HG02623 (cell line): ENCODE results near the gene MALL.
"Not testable (repeated sequence)": the region's sequence is repeated elsewhere in the genome, so short reads cannot be mapped to it uniquely, and the experiment has no call there.

Source experiments
- ATAC-seq: cut with Tn5 transposase; IDR thresholded peaks from one replicate; pipeline ENCODE4 v1.9.1; 2021; ENCODE audit warnings: moderate library complexity; ENCODE audit not compliant: unreplicated experiment

MALL gene

DNA sequence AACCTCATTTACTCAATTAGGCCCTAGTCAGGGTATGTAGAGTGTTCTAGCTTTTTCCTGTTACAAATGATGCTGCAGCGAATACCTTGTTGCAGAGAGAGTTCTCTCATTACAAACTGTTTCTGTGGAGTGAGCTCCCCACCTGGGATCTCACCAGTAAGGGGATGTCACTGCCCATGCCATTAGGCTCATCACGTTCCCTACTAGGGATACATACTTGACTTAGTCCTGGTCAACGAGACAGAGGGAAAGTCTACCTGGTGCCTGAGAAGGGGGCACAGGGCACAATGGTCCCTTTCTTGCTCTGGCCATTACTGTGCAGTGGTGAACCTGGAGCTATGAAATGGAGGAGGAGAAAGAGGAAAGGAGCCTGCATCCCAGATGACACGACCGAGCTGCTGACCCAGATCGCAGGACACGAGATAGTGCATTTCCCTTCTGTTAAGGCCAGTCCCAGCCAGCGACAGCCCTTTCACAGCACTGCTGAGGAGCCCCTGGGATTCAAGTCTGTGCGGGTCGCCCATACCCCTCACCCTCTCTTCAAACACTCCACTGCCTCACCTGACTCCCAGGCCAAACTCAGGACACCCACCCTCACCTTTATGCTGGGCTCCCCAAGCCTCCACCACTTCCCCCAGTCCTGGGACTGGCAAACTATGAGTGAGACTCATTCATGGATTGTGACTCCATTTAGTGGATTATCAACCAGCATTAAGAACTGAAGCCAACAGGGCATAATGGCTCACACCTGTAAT, 16.0 kb downstream of the MALL start:
- no peak for ATAC-seq

DNA sequence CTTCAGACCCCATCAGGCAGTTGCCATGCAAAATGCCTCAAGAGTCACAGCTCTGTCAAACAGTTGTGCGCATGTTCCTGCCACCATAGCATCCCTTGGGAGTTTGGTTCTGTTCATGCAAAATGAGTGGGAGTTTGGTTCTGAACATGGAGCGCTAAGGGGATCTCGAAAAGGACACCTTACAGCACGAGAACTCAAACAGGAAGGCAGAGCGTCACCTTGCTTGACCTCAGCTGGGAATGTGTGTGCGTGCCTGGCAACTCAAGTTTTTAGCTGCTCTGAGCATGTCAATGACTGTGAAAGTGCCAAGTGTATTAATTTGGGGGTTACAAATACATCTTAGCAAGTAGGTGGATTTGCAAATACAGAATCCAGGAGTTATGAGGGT, 16.6 kb downstream of the MALL start:
- no peak for ATAC-seq

DNA sequence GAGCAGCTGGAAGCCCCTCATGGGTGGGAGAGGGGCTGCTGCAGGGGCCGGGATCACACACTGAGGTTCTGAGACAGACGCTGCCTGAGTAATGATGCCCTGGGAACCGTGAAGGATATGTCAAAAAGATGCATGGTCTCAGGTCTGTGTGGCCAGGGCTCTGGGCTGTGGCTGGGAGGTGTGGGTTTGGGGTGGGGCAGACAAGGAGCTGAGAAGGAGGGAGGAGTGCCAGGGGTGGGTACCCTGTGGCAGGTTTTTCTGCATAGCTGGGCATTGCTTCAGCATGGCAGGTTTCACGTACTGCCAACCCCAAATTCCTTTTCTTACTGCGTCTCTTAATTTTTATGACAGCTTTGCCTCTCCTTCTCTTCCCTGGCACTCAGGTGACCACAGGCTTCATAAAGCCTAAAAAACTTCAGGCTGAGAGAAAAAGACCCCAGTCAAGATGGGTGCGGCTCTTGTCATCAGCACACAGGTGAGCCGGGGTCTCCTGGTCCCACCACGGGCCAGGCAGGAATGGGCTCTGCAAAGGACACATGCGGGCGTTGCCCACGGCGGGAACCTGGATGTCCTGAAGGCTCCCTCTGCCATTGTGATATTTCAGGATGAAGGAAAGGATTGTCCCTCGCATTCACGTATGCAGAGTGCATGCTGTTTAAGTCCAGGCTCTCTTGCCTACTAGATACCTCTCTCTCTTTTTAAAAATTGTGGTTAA, 18.0 kb downstream of the MALL start:
- no peak for ATAC-seq

DNA sequence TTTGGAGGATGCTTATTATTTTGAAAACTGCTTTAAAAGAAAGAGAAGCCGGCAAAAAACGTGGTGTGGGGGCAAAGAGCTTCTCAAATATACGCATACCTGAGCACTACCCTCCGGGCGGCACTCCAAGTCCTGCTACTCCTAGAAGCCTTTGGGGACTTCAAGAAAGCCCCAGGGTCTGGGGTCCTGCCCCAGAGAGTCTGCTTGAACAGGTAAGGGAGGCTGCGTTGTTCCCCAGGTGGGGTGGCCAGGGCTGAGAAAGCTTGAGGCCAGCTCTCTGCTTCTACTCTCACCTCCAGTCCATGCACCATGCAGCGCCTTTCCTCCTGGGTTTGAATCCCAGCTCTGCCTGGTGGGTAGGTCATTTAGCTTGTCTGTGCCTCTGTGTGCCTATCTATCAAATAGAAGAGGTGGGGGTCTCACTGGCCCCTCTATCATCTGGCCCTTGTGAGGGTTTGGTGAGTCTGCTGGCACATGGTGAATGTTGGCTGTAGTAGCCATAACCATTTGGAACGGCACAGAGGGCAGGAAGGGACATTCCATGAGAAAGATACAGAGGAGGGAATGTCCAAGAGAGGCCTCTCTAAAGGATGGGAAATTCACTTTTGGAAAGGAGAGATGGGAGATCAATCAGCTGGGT, 19.5 kb downstream of the MALL start:
- no peak for ATAC-seq

DNA sequence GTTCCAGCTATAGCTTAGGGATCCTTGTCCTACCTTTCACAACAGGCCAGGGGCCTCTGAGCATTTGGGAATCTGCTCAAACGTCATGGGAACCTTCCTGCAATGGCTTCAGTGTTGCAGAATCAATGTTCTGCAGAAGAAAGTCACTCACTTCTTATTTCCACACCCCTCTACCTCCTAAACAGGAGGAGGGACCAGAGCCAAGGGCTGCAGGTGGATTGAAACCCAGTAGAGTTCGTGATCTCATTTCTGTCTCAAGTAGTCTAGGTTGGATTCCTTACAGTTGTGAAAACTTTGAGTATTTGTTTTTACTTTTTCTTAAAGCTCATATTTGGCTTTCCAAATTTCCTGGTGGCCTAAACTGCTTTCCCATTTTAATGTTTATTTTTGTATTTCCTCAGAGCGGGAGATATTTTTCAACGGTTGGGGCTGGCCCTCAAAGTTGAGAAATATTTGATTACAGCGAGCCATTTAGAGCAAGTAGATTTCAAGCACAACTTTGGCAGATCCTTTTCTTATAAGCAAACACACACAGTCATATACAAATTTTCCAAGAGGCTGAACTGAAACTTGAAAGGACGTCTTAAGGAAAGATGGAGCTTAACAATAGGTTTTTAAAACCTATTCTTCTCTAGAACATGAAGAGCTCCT, 20.6 kb downstream of the MALL start:
- ATAC-seq: not testable (repeated sequence)

DNA sequence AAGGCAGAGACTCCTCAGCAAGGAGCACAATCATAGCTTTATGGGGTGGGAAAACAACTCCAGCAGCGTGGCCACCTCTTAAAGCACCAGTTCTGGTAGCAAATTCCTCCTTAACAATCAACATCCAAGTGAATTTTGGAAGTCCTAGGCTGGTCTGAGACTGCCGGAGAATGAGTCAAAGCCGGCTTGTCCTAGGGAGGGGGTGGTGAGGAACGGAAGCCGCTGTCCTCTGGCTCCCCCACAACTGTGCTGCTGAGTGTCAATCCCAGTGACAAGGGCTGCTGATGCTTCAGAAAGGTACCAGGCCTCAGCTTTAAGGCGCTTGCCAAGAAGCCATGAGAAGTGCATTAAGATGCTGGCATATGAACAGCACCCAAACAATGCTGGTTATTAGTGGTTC, 21.7 kb downstream of the MALL start:
- ATAC-seq: not testable (repeated sequence)

DNA sequence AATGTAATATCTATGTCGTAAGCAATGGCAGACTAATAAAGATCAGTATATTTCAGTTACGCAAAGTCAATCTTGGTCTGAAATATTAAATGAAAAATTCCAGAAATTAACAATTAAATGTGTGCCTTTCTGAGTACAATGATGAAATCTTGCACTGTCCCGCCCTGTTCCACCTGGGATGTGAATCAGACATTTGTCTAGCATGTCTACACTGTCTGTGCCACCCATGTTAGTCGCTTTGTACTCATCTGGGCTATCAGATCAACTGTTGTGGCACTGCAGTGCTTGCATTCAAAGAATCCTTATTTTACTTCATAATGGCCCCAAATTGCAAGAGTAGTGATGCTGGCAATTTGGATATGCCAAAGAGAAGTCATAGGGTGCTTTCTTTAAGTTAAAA, 25.5 kb downstream of the MALL start:
- not testable (repeated sequence) for ATAC-seq

DNA sequence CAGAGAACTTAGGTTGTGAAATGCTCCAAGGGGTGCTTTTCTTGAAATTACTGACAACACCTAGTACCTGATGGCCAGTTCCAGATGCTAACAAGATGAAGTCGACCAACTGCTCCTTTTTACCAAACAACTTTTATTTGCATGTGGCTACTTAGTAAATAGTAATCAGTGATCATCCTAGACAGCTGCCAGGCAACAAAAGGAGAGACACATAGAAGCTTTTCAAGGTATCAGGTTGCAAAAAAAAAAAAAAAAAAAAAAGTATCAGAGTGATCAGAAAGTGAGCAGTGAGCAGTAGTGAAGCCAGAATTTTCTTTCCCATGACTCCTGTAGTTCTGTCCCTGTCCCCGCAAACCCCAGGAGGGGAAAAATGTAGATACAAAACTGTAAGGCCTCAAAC, 31.9 kb downstream of the MALL start:
- ATAC-seq: not testable (repeated sequence)

DNA sequence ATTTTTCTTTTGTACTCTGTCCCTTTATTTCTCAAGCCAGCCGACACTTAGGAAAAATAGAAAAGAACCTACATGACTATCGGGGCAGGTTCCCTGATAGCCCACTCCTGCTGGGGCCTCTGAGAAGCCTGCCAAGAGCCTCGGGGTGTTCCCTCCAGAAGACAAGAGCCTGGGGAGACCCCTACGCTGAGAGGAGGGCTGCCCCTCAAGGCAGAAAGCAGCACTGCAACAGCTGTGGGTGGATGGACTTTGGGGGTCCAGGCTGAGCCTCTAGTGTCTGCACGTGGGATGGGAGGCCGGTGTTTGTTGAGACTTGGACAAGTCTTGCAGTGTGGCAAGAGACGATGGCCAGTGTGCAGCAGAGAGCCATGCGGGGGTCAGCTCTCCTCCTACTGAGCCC, 32.5 kb downstream of the MALL start:
- not testable (repeated sequence) for ATAC-seq

DNA sequence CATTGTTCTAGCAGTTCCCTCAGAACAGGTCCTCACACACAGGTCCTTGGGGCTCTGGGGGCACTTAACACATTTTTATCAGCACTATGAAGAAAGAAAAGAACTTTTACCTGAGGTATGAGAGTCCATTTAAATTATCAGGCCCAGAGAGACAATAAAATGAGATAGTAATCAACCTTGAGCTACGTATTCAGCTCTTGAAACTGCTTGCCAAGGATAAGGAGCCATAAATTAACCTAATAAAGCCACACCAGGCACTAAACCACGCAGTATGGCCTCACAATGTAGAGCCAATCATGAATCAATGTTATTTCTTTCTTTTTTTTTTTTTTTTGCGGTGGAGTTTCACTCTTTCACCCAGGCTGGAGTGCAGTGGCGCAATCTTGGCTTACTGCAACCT, 37.5 kb downstream of the MALL start:
- ATAC-seq: not testable (repeated sequence)

DNA sequence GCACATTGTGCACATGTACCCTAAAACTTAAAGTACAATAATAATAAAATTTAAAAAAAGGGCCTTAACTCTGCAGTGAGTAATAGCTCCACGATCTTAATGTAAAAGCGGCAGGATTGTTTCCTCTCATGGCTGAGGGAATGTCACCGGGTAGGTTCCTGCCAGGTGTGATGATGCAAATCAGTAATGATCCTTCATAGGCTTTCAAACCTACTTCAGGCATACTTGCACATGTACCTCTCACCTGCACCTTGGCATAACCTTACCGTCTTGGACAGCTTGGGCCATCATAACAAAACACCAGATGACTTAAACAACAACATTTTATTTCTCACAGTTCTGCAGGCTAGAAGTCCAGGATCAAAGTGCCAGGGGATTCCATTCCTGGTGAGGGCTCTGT, 39.7 kb downstream of the MALL start:
- not testable (repeated sequence) for ATAC-seq

DNA sequence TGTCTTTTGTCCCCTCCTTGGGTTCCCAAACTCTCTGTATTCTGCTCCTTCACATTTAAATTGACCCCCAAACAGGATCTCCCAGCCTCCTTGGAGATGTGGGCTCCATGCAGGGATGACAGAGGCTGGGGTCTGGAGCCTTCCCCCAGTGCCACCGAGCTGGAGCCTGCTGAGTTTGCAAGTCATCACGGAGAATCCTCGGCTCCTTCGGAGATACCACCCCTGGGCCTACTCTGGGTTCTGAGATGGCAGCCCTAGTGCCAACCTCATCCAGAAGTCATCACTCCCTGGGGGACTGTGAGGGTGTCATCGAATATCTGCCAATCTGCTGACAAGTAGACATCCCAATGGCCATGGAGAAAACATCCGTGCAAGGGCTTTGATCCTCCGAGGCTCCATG, 45.8 kb downstream of the MALL start:
- not testable (repeated sequence) for ATAC-seq

DNA sequence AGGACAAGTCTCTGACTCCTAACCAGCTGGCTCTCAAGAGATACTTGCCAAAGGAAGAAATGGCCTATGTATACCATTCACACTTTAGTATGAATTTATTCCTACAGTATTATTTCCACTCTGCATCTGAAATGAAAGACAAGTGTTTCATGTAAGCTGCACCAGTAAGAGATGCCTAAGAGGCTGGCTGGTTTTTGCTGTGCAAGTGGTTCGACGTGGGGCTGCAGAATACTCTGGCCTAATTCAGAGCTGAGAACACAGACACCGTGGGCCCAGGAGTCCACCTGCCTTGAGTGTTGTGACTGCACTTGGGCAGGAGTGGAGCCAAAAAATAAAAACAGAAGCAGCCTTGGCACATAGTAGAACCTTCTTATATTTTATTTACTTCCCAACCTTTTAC, 47.5 kb downstream of the MALL start:
- ATAC-seq: not testable (repeated sequence)

DNA sequence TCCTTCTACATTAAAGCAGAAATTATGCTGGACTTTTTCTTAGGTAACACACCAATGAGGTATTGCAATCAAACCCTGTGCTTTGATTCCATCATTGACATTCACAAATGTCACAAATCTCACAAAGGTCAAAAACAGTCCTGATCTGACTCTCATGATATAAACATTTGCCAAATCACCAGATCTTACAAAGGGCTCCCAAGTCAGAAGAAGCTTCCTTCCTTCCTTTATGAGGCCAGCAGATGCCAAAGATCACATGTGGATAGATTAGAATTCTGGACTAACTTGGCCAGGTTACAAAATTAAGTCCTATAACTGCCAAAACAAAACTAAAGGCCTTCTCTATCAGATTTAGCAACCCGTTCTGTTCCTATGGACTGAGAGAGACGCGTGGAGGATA, 53.3 kb downstream of the MALL start:
- ATAC-seq: not testable (repeated sequence)

DNA sequence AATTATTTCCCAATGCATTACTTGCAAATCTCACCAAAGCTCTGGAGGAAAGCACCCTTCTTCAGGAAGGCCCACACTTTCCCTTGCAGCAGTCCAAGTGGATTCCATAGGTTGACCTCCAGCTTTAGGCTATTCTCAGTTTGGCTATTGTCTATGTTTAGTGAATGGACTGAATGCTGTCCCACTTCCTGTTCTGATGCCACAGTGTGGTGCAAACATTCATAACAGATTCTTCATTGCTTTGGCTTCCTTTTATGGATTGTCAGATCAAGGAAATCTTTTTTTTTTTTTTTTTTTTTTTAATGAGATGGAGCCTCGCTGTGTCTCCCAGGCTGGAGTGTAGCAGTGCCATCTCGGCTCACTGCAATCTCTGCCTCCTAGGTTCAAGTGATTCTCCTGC, 55.1 kb downstream of the MALL start:
- ATAC-seq: not testable (repeated sequence)

DNA sequence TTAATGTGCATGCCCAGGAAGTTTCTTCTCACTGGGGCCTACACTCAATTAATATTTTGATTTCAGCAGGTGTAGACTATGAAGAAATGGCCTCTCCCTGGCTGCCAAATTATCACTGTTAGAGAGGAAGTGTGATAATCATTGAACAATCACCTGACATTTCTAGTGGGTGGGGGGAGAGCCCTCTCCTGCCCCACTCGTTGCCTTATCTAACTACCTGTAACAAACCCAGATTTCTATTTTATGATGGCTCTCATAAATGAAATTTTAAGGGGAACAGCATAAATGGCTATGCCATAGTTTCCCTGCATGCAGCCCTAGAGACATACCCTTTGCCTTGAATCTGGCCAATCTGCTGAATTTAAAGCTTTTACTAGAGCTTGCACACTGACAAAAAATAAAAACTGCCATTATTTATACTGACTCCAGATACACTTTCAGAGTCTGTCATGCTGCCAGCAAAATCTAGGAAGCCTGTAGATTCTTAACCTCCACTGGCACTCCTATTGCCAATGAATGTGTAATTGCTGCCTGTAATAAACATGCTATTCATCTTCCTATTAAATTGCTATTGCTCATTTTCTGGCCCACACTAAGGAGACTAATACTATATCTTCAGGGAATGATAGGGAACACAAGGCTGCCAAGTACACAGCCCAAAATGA, 55.8 kb downstream of the MALL start:
- ATAC-seq: not testable (repeated sequence)

DNA sequence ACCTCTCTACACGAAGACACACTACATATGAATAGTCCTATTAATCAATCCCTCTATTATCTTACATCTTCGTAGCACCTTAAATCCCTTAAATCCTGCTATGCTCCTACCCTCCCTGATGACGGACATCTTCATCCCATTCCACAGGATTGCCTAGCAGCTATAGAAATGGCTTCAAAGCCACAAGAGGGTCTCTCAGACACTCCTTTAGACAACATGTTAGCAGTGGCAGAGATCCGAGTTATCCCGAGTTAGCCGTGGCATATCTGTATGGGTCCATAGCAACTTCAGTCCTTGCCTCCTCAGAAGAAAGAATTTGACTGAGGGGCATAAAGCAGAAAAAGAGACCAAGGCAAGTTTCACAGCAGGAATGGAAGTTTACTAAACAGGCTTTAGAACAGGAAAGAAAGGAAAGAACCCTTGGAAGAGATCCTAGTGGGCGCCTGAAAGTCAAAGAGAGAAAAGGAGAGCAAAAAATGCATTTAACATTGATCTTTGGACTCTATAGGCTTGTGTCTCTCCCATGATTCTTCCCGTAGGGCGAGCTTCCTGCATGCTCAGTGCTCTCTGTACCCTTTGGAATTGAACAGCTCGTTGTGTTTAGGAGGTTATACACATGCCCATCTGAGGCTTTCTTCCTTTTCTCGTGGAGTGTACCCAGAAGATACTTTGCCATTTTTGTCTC, 56.5 kb downstream of the MALL start:
- ATAC-seq: not testable (repeated sequence)

DNA sequence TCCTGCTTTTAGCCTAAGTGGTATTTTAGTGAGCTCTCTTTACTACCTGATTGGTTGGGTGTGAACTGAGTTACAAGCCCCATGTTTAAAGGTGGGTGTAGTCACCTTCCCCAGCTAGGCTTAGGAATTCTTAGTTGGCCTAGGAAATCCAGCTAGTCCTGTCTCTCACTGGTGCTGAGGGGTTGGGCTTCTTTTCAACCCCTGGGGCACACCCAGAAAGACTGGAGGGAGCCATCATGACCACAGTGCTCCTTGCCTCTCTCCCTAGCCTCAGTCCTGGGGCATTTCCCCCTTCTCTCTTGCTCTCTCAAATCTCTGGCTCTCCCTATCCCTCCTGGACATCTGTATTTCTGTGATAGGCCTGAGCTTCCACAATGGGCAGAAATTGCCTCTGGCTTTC, 57.6 kb downstream of the MALL start:
- not testable (repeated sequence) for ATAC-seq

DNA sequence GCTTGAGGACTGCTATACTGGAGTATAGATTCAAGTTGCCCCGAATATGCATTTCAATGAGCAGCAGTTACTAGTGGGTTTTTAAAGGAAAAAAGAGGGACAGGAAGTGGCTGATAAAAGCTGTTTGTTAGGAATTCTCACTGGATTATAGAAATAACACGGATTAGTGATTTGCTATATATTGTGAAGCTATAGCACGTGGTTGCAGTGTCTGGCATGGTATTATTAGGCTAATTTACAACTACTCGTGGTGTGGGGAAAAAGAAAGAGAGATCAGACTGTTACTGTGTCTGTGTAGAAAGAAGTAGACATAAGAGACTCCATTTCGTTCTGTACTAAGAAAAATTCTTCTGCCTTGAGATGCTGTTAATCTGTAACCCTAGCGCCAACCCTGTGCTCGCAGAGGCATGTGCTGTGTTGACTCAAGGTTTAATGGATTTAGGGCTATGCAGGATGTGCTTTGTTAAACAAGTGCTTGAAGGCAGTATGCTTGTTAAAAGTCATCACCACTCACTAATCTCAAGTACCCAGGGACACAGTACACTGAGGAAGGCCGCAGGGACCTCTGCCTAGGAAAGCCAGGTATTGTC, 59.7 kb downstream of the MALL start:
- ATAC-seq: not testable (repeated sequence)
